Measurements from ENCODE around the gene LMBR1L.

The LMBR1L gene

GRCh38 chr12:49133590-49133989, 22.9 kb upstream of the LMBR1L start:
- TF ChIP-seq SIN3A (IDR thresholded peaks at IDR 0.05; ENCODE audit: borderline replicate concordance, insufficient read depth, low read length) (no peak), TAF1 (IDR thresholded peaks at IDR 0.05; ENCODE audit: borderline replicate concordance, insufficient read depth, low read length) (no peak), FOXP2 (optimal IDR thresholded peaks at IDR 0.05; ENCODE audit: borderline replicate concordance, extremely low read depth, extremely low read length, insufficient read depth) (no peak), POLR2AphosphoS5 (IDR thresholded peaks at IDR 0.05; ENCODE audit: low read depth, low read length) (no peak)
- TF ChIP-seq, protein P1, sequence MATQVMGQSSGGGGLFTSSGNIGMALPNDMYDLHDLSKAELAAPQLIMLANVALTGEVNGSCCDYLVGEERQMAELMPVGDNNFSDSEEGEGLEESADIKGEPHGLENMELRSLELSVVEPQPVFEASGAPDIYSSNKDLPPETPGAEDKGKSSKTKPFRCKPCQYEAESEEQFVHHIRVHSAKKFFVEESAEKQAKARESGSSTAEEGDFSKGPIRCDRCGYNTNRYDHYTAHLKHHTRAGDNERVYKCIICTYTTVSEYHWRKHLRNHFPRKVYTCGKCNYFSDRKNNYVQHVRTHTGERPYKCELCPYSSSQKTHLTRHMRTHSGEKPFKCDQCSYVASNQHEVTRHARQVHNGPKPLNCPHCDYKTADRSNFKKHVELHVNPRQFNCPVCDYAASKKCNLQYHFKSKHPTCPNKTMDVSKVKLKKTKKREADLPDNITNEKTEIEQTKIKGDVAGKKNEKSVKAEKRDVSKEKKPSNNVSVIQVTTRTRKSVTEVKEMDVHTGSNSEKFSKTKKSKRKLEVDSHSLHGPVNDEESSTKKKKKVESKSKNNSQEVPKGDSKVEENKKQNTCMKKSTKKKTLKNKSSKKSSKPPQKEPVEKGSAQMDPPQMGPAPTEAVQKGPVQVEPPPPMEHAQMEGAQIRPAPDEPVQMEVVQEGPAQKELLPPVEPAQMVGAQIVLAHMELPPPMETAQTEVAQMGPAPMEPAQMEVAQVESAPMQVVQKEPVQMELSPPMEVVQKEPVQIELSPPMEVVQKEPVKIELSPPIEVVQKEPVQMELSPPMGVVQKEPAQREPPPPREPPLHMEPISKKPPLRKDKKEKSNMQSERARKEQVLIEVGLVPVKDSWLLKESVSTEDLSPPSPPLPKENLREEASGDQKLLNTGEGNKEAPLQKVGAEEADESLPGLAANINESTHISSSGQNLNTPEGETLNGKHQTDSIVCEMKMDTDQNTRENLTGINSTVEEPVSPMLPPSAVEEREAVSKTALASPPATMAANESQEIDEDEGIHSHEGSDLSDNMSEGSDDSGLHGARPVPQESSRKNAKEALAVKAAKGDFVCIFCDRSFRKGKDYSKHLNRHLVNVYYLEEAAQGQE (IDR thresholded peaks at IDR 0.05; ENCODE audit: insufficient read depth in 1 of 2, low read depth in 2 of 2, low read length in 2 of 2): no peak

GRCh38 chr12:49133014-49133413, 22.4 kb upstream of the LMBR1L start:
- no peak for TF ChIP-seq POLR2AphosphoS5 (IDR thresholded peaks at IDR 0.05; ENCODE audit: low read depth, low read length)
- no peak for TF ChIP-seq FOXP2 (optimal IDR thresholded peaks at IDR 0.05; ENCODE audit: borderline replicate concordance, extremely low read depth, extremely low read length, insufficient read depth)
- TF ChIP-seq, protein P1 (IDR thresholded peaks at IDR 0.05; ENCODE audit: insufficient read depth in 1 of 2, low read depth in 2 of 2, low read length in 2 of 2): no peak
- TF ChIP-seq TAF1 (IDR thresholded peaks at IDR 0.05; ENCODE audit: borderline replicate concordance, insufficient read depth, low read length): no peak
- TF ChIP-seq SIN3A (IDR thresholded peaks at IDR 0.05; ENCODE audit: borderline replicate concordance, insufficient read depth, low read length): no peak

GRCh38 chr12:49131894-49132461, 21.3 kb upstream of the LMBR1L start:
- no peak for TF ChIP-seq TAF1 (IDR thresholded peaks at IDR 0.05; ENCODE audit: borderline replicate concordance, insufficient read depth, low read length)
- TF ChIP-seq, protein P1 (IDR thresholded peaks at IDR 0.05; ENCODE audit: insufficient read depth in 1 of 2, low read depth in 2 of 2, low read length in 2 of 2): no peak
- no peak for TF ChIP-seq SIN3A (IDR thresholded peaks at IDR 0.05; ENCODE audit: borderline replicate concordance, insufficient read depth, low read length)
- TF ChIP-seq POLR2AphosphoS5 (IDR thresholded peaks at IDR 0.05; ENCODE audit: low read depth, low read length): no peak
- TF ChIP-seq FOXP2 (optimal IDR thresholded peaks at IDR 0.05; ENCODE audit: borderline replicate concordance, extremely low read depth, extremely low read length, insufficient read depth): no peak

- TF ChIP-seq SIN3A (IDR thresholded peaks at IDR 0.05; ENCODE audit: borderline replicate concordance, insufficient read depth, low read length) (0 out of 2 replicates have a peak, but pooled peaks have one; percentile 79), FOXP2 (optimal IDR thresholded peaks at IDR 0.05; ENCODE audit: borderline replicate concordance, extremely low read depth, extremely low read length, insufficient read depth) (peak; percentile 73), POLR2AphosphoS5 (IDR thresholded peaks at IDR 0.05; ENCODE audit: low read depth, low read length) (peak; percentile 98), TAF1 (IDR thresholded peaks at IDR 0.05; ENCODE audit: borderline replicate concordance, insufficient read depth, low read length) (peak; percentile 87)
- TF ChIP-seq, protein P1 (IDR thresholded peaks at IDR 0.05; ENCODE audit: insufficient read depth in 1 of 2, low read depth in 2 of 2, low read length in 2 of 2): 0 out of 4 replicates have a peak, but pooled peaks have one; percentile 38 to 53
Measured at GRCh38 chr12:49131051-49131893, 20.6 kb upstream of the LMBR1L start, which contains the start of gene TUBA1B. TSS of gene TUBA1B (minus strand) at chr12:49131395. CDS start at chr12:49131300, 95 bp downstream.

All from PFSK-1 (cell line).